Activated CD4-positive, CD25-positive, alpha-beta regulatory T cell treated with anti-CD3 and anti-CD28 coated beads, Interleukin-2, amount 50 U/mL, for 72 hours (primary cell): ENCODE data around the gene ALAD.

Experiments used
- DNase-seq: peaks from one replicate; pipeline ENCODE4 v3.0.0; 2021

ALAD gene

DNA sequence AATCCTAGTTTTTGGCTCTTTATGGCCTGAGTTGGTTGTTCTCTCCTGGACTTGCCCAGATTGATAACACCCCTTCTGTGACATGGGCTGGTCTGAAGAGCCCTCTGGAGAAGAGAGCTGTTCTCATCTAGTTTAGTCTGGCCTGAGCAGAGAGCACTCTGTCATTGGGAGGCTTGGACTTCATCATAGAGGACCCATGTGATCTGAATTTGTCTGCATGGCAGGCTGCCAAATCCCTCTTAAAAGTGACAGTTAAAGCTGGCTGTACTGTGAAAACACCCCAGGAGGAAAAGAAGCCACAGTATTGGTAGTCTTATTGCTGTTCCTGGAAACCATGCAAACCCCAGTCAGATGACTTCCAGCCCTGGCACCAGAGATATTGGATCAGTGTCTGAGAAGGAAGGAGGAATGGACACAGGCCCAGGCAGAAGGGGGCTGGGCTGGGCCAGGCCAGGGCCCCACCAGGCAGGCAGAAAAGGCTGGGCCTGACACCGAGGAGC is 57.3 kb downstream of the ALAD start:
- DNase-seq = no peak

DNA sequence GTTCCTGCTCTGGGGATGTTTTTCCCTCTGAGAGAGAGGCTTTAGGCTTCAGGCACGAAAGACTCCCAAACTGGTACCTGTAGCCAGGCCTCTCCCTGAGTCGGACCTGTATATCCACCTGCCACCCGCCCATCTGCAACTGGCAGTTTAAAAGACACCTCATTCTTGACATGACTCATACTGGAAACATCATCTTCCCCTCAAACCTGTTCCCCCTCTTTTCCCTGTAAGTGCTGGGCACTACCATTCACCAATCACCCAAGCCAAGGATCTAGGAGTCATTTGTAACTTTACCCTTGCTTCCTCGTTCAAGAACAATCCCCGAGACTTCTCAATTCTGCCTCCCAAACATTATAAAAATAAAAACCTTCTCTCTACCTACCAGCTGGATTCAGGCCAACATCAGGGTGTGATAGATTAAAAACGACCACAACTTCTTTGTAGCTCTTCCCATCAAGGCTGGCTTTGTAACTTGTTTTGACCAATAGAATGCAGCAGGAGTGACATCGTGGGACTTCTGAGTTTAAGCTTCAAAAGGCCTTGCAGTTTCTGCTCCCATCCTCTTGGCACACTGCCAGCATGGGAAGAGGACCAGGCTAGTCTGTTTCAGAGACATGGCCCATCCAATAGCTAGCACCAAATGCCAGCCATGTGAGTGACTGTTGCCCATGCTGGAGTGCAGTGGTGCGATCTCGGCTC is 59.2 kb downstream of the ALAD start:
- DNase-seq = no peak

DNA sequence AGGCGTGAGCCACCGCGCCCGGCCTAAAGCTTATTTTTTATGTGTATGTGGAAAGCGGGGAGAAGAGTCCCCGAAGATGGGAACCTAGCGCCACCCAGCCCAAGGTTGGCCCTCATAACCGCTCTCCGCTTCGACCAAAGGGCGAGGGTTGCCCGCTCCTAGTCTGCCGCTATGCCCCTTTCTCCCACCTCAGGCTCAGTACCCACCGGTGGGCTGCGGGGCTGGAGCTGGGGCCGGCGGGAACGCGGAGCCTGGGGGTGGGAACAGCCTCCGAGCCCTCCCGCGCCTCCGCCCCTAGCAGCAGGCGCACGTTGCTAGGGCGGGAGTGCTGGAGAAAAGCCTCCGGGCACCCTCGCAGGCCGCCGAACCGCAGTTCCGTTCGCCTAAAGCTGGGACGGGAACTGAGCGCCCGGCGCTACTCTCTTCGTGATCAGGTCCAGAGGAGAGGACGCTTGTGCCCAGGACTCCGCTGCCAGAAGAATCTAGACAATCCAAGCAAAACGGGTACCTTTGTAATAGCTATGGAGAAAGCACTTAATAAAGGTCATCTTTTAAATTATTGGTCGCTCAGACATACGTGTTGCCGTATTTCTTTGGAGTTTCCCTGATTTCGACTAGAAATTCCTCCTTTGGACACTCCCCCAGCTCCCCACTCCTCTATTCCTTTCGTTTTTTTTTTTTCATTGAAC is 60.9 kb downstream of the ALAD start, which contains the start of gene WDR31:
WDR31 (minus strand) TSS at position 265 of the 689 bp plus-strand sequence. CDS start 8,253 bp downstream, outside the sequence.
- peak; percentile 73 for DNase-seq

DNA sequence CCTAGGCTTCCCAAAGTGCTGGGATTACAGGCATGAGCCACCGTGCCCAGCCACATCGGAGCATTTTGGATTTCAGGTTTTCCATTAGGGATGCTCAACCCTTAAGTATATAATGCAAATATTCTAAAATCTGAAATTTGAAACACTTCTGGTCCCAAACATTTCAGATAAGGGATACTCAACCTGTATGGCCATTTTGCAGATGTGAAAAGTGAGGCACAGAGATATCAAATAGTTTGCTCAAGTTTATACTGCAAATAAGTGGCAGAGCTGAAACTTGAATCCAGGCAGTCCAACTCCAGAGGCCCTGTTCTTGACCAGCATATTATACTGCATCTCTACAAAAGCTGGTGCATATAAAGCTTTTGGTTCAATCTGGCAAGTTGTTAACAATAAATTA is 63.4 kb downstream of the ALAD start:
- no peak for DNase-seq
